ENCODE measurements around the gene NCKAP1. TPM values are rescaled to one million over a fixed set of nuclear protein-coding genes. Genes with fewer than 3 reads are reported as not detected.

Gene NCKAP1
- total and polyA plus RNA-seq, 2 of the 4 experiments (the other 2 are of a cell fraction) = 91.1 to 160 TPM

DNA sequence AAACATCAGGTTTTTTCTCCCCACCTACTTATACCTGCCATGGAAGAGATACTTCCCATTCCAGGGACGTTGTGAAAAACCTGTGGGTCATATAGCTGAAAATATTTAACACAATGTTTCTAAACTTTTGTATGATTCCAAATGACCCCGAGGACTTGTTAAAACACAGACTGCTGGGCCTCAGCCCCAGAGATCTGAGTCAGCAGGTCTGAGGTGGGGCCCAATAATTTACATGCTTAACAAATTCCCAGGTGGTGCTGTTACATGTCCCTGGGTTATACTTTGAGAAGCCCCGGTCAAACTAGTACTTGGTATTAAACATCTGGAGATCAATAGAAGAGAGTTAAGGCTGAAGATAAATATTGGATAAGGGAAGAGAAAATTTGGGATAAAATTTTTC is 100.4 kb downstream of the NCKAP1 start:
- POLR2A ChIA-PET (ENCODE audit: unreplicated experiment) = no interaction called here
- CTCF ChIA-PET = no interaction called here
- Histone ChIP-seq H3K4ac (ENCODE audit: low read depth, low read length) (no peak overlapping the region), H3K23ac (ENCODE audit: low read depth, low read length) (no peak overlapping the region), H3K4me3 (ENCODE audit: insufficient read depth, low read depth, low read length) (no peak overlapping the region), H3K4me1 (ENCODE audit: control insufficient read depth, insufficient read depth, low read length) (peaks cover 4% of the 10 kb centered on the region; the same call in 1 of the 2 replicates), H4K91ac (ENCODE audit: insufficient read depth, low read depth, low read length) (no peak overlapping the region), H3K18ac (ENCODE audit: low read depth, low read length) (no peak overlapping the region), H3K27me3 (ENCODE audit: control insufficient read depth, insufficient read depth, low read length) (no peaks in the 10 kb centered on the region), H3K9me1 (ENCODE audit: insufficient read depth, low read length) (peaks cover 2% of the 10 kb centered on the region; the same call in 1 of the 2 replicates), H3K9ac (ENCODE audit: low read depth, low read length) (no peak overlapping the region), H3K14ac (replicated peaks; ENCODE audit: low read depth, low read length) (no peak overlapping the region), H4K8ac (ENCODE audit: low read depth in 2 of 2, low read length in 2 of 2) (no peak overlapping the region), H2AFZ (replicated peaks; ENCODE audit: low read length, poor library complexity) (no peak overlapping the region), H3K27ac (ENCODE audit: insufficient read depth, low read length) (no peak overlapping the region), H3K79me1 (ENCODE audit: low read depth in 1 of 2, low read length in 2 of 2) (peaks cover 11 to 25% of the 10 kb centered on the region in 2 experiments), H3K9me3 (ENCODE audit: control insufficient read depth, insufficient read depth, low read length) (no peaks in the 10 kb centered on the region), H2BK5ac (ENCODE audit: low read depth, low read length, poor library complexity, severe bottlenecking) (no peak overlapping the region), H4K5ac (ENCODE audit: low read depth, low read length) (no peak overlapping the region), H4K20me1 (ENCODE audit: insufficient read depth, low read length) (no peaks in the 10 kb centered on the region; the same call in 1 of the 2 replicates), H3K4me2 (ENCODE audit: low read depth, low read length) (no peak overlapping the region), H2AK9ac (replicated peaks; ENCODE audit: low read depth, low read length, poor library complexity) (no peak overlapping the region), H2AK5ac (ENCODE audit: low read depth, low read length) (no peak overlapping the region), H2BK20ac (ENCODE audit: low read depth, low read length) (no peak overlapping the region), H2BK15ac (ENCODE audit: low read depth, low read length) (no peak overlapping the region), H2BK120ac (ENCODE audit: low read depth, low read length) (no peak overlapping the region), H3K36me3 (ENCODE audit: control insufficient read depth, insufficient read depth, low read length) (peaks cover 22% of the 10 kb centered on the region), H3K56ac (ENCODE audit: extremely low read depth, insufficient read depth, low read length) (no peak overlapping the region)
- dilution Hi-C loops (cut with HindIII; ENCODE audit: low sequenced_read_pairs, unreplicated experiment) (no loop called here), in situ Hi-C loops (cut with MboI; ENCODE audit: low sequenced_read_pairs) (no loop called here), intact Hi-C loops (cut with micrococcal nuclease) (no loop called here)
- no peak for ATAC-seq (ENCODE audit: low read depth)
- no peak for DNase-seq
- TF ChIP-seq MXI1 (IDR thresholded peaks at IDR 0.05; ENCODE audit: borderline replicate concordance, low read depth, low read length) (no peak), MAZ (IDR thresholded peaks at IDR 0.05; ENCODE audit: borderline replicate concordance, low read depth, low read length) (no peak), BHLHE40 (IDR thresholded peaks at IDR 0.05; ENCODE audit: low read depth, low read length) (no peak), NFE2L2 (IDR thresholded peaks at IDR 0.05; ENCODE audit: low read depth, low read length) (no peak), POLR2A (IDR thresholded peaks at IDR 0.05; ENCODE audit: low read depth, low read length) (no peak), FOS (IDR thresholded peaks at IDR 0.05; ENCODE audit: low read depth, low read length) (no peak), MAFK (IDR thresholded peaks at IDR 0.05; ENCODE audit: low read depth, low read length) (no peak), RFX5 (IDR thresholded peaks at IDR 0.05; ENCODE audit: low read depth, low read length) (no peak), CHD1 (IDR thresholded peaks at IDR 0.05; ENCODE audit: low read depth, low read length) (no peak), CEBPB (IDR thresholded peaks at IDR 0.05; ENCODE audit: low read depth, low read length) (no peak), RCOR1 (IDR thresholded peaks at IDR 0.05; ENCODE audit: insufficient replicate concordance, low read length) (no peak), RAD21 (IDR thresholded peaks at IDR 0.05; ENCODE audit: low read length) (no peak), SMC3 (IDR thresholded peaks at IDR 0.05; ENCODE audit: low read depth, low read length) (no peak)
- TF ChIP-seq, protein P1, sequence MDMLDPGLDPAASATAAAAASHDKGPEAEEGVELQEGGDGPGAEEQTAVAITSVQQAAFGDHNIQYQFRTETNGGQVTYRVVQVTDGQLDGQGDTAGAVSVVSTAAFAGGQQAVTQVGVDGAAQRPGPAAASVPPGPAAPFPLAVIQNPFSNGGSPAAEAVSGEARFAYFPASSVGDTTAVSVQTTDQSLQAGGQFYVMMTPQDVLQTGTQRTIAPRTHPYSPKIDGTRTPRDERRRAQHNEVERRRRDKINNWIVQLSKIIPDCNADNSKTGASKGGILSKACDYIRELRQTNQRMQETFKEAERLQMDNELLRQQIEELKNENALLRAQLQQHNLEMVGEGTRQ (IDR thresholded peaks at IDR 0.05; ENCODE audit: low read depth, low read length) = no peak
- TF ChIP-seq, protein P2, sequence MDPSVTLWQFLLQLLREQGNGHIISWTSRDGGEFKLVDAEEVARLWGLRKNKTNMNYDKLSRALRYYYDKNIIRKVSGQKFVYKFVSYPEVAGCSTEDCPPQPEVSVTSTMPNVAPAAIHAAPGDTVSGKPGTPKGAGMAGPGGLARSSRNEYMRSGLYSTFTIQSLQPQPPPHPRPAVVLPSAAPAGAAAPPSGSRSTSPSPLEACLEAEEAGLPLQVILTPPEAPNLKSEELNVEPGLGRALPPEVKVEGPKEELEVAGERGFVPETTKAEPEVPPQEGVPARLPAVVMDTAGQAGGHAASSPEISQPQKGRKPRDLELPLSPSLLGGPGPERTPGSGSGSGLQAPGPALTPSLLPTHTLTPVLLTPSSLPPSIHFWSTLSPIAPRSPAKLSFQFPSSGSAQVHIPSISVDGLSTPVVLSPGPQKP (IDR thresholded peaks at IDR 0.05; ENCODE audit: borderline replicate concordance, low read depth, low read length) = no peak
- TF ChIP-seq, protein P3, sequence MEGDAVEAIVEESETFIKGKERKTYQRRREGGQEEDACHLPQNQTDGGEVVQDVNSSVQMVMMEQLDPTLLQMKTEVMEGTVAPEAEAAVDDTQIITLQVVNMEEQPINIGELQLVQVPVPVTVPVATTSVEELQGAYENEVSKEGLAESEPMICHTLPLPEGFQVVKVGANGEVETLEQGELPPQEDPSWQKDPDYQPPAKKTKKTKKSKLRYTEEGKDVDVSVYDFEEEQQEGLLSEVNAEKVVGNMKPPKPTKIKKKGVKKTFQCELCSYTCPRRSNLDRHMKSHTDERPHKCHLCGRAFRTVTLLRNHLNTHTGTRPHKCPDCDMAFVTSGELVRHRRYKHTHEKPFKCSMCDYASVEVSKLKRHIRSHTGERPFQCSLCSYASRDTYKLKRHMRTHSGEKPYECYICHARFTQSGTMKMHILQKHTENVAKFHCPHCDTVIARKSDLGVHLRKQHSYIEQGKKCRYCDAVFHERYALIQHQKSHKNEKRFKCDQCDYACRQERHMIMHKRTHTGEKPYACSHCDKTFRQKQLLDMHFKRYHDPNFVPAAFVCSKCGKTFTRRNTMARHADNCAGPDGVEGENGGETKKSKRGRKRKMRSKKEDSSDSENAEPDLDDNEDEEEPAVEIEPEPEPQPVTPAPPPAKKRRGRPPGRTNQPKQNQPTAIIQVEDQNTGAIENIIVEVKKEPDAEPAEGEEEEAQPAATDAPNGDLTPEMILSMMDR (conservative IDR thresholded peaks at IDR 0.05; ENCODE audit: low read depth, low read length) = no peak
- BruUV-seq (replicated peaks) = no TSS peak
- WGBS, 2 experiments (ENCODE audit: extremely low coverage in 2 of 2, insufficient read length in 1 of 2) = 80% methylated on average over 1 of the region's 3 CpGs; no CpG with 5 or more reads in 1 of the 2 experiments
